Muscle of leg (tissue), 16 donors: ENCODE data around the gene DHRS11. TPM values are rescaled to one million over a fixed set of nuclear protein-coding genes. Genes with fewer than 3 reads are reported as not detected.

Experiments
- DNase-seq: peaks from one replicate; pipeline ENCODE4 v3.0.0; 2013
- H3K27ac ChIP-seq: one replicate; pipeline ENCODE4 v1.5.1; 2013; ENCODE audit warnings: mild to moderate bottlenecking, low read length, control low read depth
- H3K27me3 ChIP-seq: one replicate; pipeline ENCODE4 v1.6.1; 2013; ENCODE audit warnings: low read length; ENCODE audit not compliant: control insufficient read depth, insufficient read depth
- H3K36me3 ChIP-seq: one replicate; pipeline ENCODE4 v1.6.1; 2013; ENCODE audit warnings: low read length; ENCODE audit not compliant: control insufficient read depth, insufficient read depth
- H3K4me1 ChIP-seq: one replicate; pipeline ENCODE4 v1.6.1; 2013; ENCODE audit warnings: low read length; ENCODE audit not compliant: control insufficient read depth, insufficient read depth
- H3K4me3 ChIP-seq: one replicate; pipeline ENCODE4 v1.5.1; 2013; ENCODE audit warnings: low read length, control low read depth
- H3K9me3 ChIP-seq: replicated peaks from 2 replicates; pipeline ENCODE4 v1.6.1; 2013; ENCODE audit warnings: low read depth, low read length; ENCODE audit not compliant: control insufficient read depth
- WGBS: methylation state at CpG from one replicate; pipeline ENCODE4 v1.1.5; 2013; ENCODE audit warnings: missing lambda C conversion rate; ENCODE audit not compliant: insufficient coverage; 5-methylcytosine and 5-hydroxymethylcytosine counted together
- long read RNA-seq, 11 donors: transcript quantifications; one replicate each; lab custom pipeline, GENCODE V29; 2026
- polyA plus RNA-seq, 8 donors: library from polyadenylated mRNA; unstranded; fragments of 120-200 nt; gene quantifications; one replicate each; pipeline versions ENCODE4 v1.2.1 to v1.2.3, GENCODE V29; 2013; ENCODE audit warnings: inconsistent platforms in 1 of 8, low replicate concordance in 1 of 8; ENCODE audit not compliant: insufficient read length in 8 of 8, insufficient read depth in 1 of 8
- total RNA-seq: library from RNA; stranded (reverse); fragments of 120-200 nt; gene quantifications from one replicate; pipeline ENCODE4 v1.2.4, GENCODE V29; 2013

Gene DHRS11, protein sequence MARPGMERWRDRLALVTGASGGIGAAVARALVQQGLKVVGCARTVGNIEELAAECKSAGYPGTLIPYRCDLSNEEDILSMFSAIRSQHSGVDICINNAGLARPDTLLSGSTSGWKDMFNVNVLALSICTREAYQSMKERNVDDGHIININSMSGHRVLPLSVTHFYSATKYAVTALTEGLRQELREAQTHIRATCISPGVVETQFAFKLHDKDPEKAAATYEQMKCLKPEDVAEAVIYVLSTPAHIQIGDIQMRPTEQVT
- total RNA-seq (4.5 TPM), polyA plus RNA-seq (10 to 100 TPM in 1 of 8 donors, 1 to 10 TPM in 7; 4.9 to 22.8 (median 7.2) TPM)
- long read RNA-seq, donor 1, full-length matches to known transcripts = 2 of 2 reads
- long read RNA-seq, donor 1, partial matches to known transcripts = 0 of 2 reads
- long read RNA-seq, donor 1, other reads (novel, unspliced or antisense) = 0 of 2 reads
- long read RNA-seq, donor 2 = 0 reads
- long read RNA-seq, donor 3, full-length matches to known transcripts = 3 of 3 reads
- long read RNA-seq, donor 3, partial matches to known transcripts = 0 of 3 reads
- long read RNA-seq, donor 3, other reads (novel, unspliced or antisense) = 0 of 3 reads
- long read RNA-seq, donor 4, full-length matches to known transcripts = 1 of 1 reads
- long read RNA-seq, donor 4, partial matches to known transcripts = 0 of 1 reads
- long read RNA-seq, donor 4, other reads (novel, unspliced or antisense) = 0 of 1 reads
- long read RNA-seq, donor 5, full-length matches to known transcripts = 7 of 7 reads
- long read RNA-seq, donor 5, partial matches to known transcripts = 0 of 7 reads
- long read RNA-seq, donor 5, other reads (novel, unspliced or antisense) = 0 of 7 reads
- long read RNA-seq, donor 6, full-length matches to known transcripts = 9 of 9 reads
- long read RNA-seq, donor 6, partial matches to known transcripts = 0 of 9 reads
- long read RNA-seq, donor 6, other reads (novel, unspliced or antisense) = 0 of 9 reads
- long read RNA-seq, donor 7, partial matches to known transcripts = 0 of 1 reads
- long read RNA-seq, donor 7, other reads (novel, unspliced or antisense) = 0 of 1 reads
- long read RNA-seq, donor 8, full-length matches to known transcripts = 3 of 3 reads
- long read RNA-seq, donor 8, partial matches to known transcripts = 0 of 3 reads
- long read RNA-seq, donor 8, other reads (novel, unspliced or antisense) = 0 of 3 reads
- long read RNA-seq, donor 9, full-length matches to known transcripts = 4 of 4 reads
- long read RNA-seq, donor 9, partial matches to known transcripts = 0 of 4 reads
- long read RNA-seq, donor 9, other reads (novel, unspliced or antisense) = 0 of 4 reads
- long read RNA-seq, donor 10, full-length matches to known transcripts = 5 of 5 reads
- long read RNA-seq, donor 10, partial matches to known transcripts = 0 of 5 reads
- long read RNA-seq, donor 10, other reads (novel, unspliced or antisense) = 0 of 5 reads
- long read RNA-seq, donor 11, full-length matches to known transcripts = 2 of 2 reads
- long read RNA-seq, donor 11, partial matches to known transcripts = 0 of 2 reads
- long read RNA-seq, donor 11, other reads (novel, unspliced or antisense) = 0 of 2 reads

DNA sequence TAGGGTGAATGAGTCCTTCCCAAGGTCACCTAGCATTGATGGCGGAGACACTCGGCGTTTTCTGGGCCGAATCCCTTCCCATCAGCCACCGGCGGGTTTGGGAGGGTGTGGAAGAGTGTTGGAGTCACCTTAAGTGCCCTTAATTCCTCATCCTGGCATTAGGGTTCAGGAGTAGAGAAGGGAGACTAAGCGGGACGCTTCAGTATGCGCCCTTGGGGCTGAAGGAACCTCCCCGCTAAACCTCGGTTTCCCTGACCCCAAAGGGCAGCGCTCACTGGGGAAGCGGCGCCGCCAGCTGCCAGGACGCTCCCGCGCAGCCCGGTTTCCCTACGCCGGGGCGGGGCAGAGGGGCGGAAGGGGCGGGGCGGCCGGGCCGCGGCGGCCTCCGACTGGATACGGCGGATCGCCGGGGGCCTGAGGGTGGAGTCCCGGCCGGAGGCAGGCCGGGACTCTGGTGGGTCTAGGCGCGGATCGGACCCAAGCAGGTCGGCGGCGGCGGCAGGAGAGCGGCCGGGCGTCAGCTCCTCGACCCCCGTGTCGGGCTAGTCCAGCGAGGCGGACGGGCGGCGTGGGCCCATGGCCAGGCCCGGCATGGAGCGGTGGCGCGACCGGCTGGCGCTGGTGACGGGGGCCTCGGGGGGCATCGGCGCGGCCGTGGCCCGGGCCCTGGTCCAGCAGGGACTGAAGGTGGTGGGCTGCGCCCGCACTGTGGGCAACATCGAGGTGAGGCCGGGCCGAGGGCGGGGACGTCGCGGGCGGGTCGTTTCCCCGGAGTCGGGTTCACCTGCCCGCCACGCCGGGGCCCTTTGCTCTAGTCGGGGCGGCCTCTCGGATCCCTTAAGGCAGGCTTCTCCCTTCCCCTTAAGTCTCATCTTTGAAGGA, at the start of gene DHRS11:
TSS of gene DHRS11 (plus strand) at position 446 of the 882 bp plus-strand sequence. CDS start at position 577, 131 bp downstream.
- H3K27ac ChIP-seq = peak within 1 kb of the TSS; percentile 51
- H3K27me3 ChIP-seq = peaks cover 2% of the 10 kb centered on the region
- WGBS = under 1% methylated on average over 79 of the region's 87 CpGs
- H3K4me1 ChIP-seq = peaks cover 22% of the 10 kb centered on the region
- H3K36me3 ChIP-seq = peaks cover 24% of the 10 kb centered on the region
- peak; percentile 83 for DNase-seq
- peak within 1 kb of the TSS; percentile 53 for H3K4me3 ChIP-seq
- no peaks in the 10 kb centered on the region for H3K9me3 ChIP-seq

DNA sequence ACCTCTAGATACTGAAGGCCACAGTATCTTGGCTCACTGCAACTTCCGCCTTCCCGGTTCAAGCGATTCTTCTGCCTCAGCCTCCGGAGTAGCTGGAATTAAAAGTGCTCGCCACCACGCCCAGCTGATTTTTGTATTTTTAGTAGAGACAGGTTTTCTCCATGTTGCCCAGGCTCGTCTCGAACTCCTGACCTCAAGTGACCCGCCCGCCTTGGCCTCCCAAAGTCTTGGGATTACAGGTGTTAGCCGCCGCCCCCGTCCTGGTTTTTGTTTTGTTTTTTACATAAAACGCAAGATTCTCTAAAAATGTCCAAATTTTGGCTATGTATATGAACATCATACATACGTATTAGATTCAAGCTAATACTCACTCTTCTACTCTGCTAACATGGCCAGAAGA, 48.9 kb upstream of the DHRS11 start:
- H3K9me3 ChIP-seq = no peaks in the 10 kb centered on the region
- H3K4me1 ChIP-seq = peaks cover 9% of the 10 kb centered on the region
- H3K4me3 ChIP-seq = no peak overlapping the region
- WGBS = 96% methylated on average over 5 of the region's 15 CpGs
- no peaks in the 10 kb centered on the region for H3K27me3 ChIP-seq
- no peaks in the 10 kb centered on the region for H3K36me3 ChIP-seq
- H3K27ac ChIP-seq = no peak overlapping the region
- no peak for DNase-seq

DNA sequence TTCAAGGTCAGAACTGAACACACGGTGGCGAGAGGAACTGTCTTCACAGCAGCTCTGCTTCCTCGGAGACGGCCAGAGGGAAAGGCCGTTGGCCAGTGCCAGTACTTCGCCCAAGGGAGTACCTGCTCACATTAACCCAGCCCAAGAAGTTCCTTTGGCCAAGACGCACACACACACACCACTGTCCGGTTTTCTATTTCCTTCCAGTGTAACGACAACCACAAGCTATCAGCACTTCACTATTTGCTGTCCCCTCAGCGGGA, 47.7 kb upstream of the DHRS11 start:
- peak overlapping the region; percentile 98 for H3K4me3 ChIP-seq
- H3K27ac ChIP-seq = peak overlapping the region; percentile 99
- WGBS = 2% methylated on average over 10 of the region's 10 CpGs
- peak; percentile 70 for DNase-seq
- H3K9me3 ChIP-seq = no peaks in the 10 kb centered on the region
- H3K4me1 ChIP-seq = peaks cover 11% of the 10 kb centered on the region
- H3K27me3 ChIP-seq = no peaks in the 10 kb centered on the region
- H3K36me3 ChIP-seq = no peaks in the 10 kb centered on the region

DNA sequence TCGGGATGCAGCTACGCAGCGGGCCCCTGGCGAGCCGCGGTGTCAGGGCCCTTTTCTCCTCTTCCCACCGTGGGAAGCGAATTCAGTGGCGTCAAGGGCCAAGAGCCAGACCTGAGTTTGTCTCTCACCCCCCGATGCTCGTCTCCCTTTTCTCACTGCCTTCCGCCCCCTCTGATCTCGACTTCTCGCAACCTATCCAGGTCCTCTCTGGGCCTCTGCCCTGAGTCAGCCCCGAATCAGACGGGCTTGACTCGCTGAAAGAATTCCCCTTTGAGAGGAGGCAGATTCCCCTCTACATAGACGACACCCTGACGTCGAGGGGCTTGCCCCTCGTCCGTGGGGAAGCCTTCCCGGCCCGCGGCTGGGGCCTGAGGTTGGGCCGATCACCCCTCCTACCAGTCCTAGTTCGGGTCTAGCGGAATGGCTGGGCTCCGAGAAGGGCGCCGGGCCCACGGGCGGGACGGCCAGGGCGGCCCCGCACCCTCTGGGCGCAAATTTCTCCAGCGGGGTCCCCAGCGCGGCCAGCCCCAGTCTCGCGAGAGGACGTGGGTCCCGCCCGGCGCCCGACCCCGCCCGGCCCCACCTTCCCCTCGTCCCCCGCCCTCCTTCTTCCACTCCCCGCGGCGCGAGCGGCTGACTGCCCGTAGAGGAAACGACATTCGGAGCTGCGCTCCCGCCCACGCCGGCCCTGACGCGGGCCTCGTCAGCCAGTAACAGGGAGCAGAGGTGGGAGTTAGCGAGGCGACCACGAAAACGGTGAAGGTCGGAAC, 47.2 kb upstream of the DHRS11 start, which contains the start of gene GGNBP2:
TSS of gene GGNBP2 (plus strand) at position 613 of the 770 bp plus-strand sequence. CDS start 806 bp downstream, outside the sequence.
- peak; percentile 98 for DNase-seq
- peaks cover 11% of the 10 kb centered on the region for H3K4me1 ChIP-seq
- H3K4me3 ChIP-seq = peak within 1 kb of the TSS; percentile 98
- H3K27me3 ChIP-seq = no peaks in the 10 kb centered on the region
- WGBS = 0% methylated on average over 65 of the region's 71 CpGs
- peak within 1 kb of the TSS; percentile 99 for H3K27ac ChIP-seq
- no peaks in the 10 kb centered on the region for H3K36me3 ChIP-seq
- no peaks in the 10 kb centered on the region for H3K9me3 ChIP-seq

DNA sequence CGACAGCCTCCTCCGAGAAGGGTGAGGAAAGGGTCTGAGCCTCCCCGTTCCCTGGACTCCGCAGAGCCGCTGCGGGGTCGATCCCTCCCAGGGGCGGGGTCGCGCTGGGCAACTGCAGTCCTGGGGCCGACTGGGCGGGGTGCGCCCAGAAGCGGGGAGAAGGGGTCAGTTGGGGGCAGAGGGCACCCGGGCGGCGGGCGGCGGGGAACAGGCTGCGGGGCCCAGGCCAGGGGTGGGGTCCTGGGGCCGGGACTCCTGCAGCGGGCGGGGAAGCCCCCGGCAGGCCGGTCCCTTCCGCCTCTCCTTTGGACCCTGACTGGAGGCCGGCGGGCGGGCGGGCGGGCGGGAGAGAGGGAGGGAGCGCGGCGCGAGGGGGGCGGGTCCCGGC, 46.6 kb upstream of the DHRS11 start:
- Histone ChIP-seq H3K36me3 (no peaks in the 10 kb centered on the region), H3K4me3 (peak overlapping the region; percentile 98), H3K27ac (peak overlapping the region; percentile 99), H3K9me3 (no peaks in the 10 kb centered on the region), H3K4me1 (peaks cover 11% of the 10 kb centered on the region), H3K27me3 (no peaks in the 10 kb centered on the region)
- no peak for DNase-seq
- under 1% methylated on average over 15 of the region's 38 CpGs for WGBS

DNA sequence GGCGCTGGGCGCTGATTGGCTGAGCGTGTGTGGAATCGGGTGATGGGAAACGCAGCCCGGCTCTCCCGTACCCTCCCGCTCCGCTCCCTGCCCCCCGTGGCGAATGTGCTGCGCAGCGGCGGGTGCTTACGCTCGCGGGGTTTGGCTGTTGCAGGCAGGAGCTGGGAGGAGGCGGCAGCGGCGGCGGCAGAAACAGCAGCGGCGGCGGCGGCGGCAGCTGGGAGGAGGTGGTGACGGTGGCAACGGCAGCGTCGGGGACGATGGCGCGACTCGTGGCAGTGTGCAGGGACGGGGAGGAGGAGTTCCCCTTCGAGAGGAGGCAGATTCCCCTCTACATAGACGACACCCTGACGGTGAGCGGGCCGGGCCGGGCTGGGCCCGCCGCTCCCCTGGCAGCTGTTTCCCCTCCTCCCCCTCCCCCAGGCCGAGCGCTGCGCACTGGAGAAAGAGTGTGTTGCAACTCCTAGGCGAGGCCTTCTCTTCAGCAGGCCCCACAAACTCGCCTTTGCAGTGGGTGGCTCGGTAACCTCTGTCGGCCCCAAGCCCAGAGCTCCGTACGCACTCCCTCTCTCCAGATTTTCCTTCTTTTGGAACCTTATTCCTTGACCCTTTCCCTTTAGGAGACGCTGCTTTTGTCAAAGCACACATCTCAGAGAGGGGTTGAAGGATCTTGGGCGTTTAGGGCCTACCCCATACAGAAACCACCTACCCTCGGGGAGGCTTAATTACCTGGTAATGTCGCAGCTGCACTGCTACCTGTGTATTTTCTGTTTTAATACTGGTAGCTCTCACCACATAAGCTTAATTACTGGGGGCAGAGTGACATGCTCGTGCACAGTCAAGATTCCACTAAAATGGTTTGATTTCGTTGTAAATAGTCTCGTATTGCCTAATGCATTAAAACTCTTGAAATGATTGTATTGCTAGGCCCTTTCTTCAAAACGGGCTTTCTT, 45.9 kb upstream of the DHRS11 start:
- peak; percentile 99 for DNase-seq
- no peaks in the 10 kb centered on the region for H3K9me3 ChIP-seq
- peaks cover 11% of the 10 kb centered on the region for H3K4me1 ChIP-seq
- peak overlapping the region; percentile 99 for H3K27ac ChIP-seq
- H3K4me3 ChIP-seq = peak overlapping the region; percentile 98
- H3K36me3 ChIP-seq = no peaks in the 10 kb centered on the region
- H3K27me3 ChIP-seq = no peaks in the 10 kb centered on the region
- under 1% methylated on average over 38 of the region's 60 CpGs for WGBS

DNA sequence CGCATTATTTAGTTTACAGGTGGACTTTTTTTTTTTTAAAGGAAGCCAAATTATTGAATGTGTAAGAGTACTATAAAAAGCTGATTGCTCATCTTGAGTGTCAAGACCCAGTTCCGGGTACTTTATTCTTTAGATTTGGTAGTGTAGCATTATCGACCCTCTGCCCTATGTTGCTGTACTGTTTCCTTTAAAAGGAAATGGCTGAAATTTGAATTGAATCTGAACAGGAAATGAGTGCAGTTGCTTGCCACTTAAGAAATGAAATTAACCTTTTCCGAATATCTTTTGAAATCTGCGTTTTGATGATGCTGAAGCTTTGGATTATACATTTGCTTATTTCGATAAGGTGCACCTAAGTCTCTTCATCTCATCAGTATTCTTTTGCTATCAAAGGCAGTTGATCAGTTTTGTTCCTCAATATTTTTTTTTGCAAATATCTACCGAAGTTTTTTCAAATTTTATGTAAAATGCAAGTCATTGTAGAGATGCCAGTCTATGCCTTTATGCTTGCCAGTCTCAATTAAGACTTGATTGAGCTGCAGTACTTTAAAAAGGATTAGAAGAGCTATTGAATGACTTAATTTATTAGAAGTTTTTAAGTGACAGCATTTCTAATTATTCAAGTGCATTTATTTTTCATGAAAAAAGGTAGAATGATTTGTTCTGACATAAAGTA, 45.1 kb upstream of the DHRS11 start:
- Histone ChIP-seq H3K27me3 (no peaks in the 10 kb centered on the region), H3K4me3 (peak overlapping the region; percentile 98), H3K4me1 (peaks cover 11% of the 10 kb centered on the region), H3K36me3 (peaks cover 2% of the 10 kb centered on the region), H3K27ac (peak overlapping the region; percentile 99), H3K9me3 (no peaks in the 10 kb centered on the region)
- 12% methylated on average over 2 of the region's 7 CpGs for WGBS
- DNase-seq = no peak
